ENCODE data around the gene DCUN1D5. TPM values are rescaled to one million over a fixed set of nuclear protein-coding genes. Genes with fewer than 3 reads are reported as not detected.

Gene DCUN1D5
- total and polyA plus RNA-seq, 2 of the 13 experiments (the other 11 are each of a cell fraction or from before 2014, with no cell fraction given), result 32.9 to 46.7 TPM

GRCh38 chr11:103108933-103109817 is 17.2 kb upstream of the DCUN1D5 start, which contains the start of gene DYNC2H1 (continued):
- TF ChIP-seq NR3C1 (CRISPR knock-in tag; IDR thresholded peaks at IDR 0.05) (no peak), POLR2AphosphoS2 (IDR thresholded peaks at IDR 0.05; ENCODE audit: low read depth, low read length) (no peak), MAFG (CRISPR knock-in tag; IDR thresholded peaks at IDR 0.05) (no peak), TAF15 (IDR thresholded peaks at IDR 0.05; ENCODE audit: low read depth, low read length, poor library complexity, severe bottlenecking) (no peak), ZSCAN9 (CRISPR knock-in tag; IDR thresholded peaks at IDR 0.05; ENCODE audit: borderline replicate concordance) (peak; percentile 55; the same call in 1 of the 2 replicates), SP5 (CRISPR knock-in tag; IDR thresholded peaks at IDR 0.05; ENCODE audit: borderline replicate concordance, low read depth) (no peak), ARHGAP35 (CRISPR knock-in tag; IDR thresholded peaks at IDR 0.05; ENCODE audit: borderline replicate concordance) (no peak; the same call in 1 of the 2 replicates), ZNF496 (CRISPR knock-in tag; IDR thresholded peaks at IDR 0.05; ENCODE audit: insufficient replicate concordance) (no peak), ZNF557 (CRISPR knock-in tag; IDR thresholded peaks at IDR 0.05) (no peak), GATA4 (IDR thresholded peaks at IDR 0.05; ENCODE audit: borderline replicate concordance, low read depth) (no peak), HOXA9 (CRISPR knock-in tag; IDR thresholded peaks at IDR 0.05; ENCODE audit: borderline replicate concordance) (no peak), ZBTB2 (CRISPR knock-in tag; IDR thresholded peaks at IDR 0.05; ENCODE audit: low read depth) (no peak), SOX13 (IDR thresholded peaks at IDR 0.05) (no peak), SOX13 (CRISPR knock-in tag; conservative IDR thresholded peaks at IDR 0.05 in 1 of 2, IDR thresholded peaks at IDR 0.05 in 1 of 2) (0 out of 4 replicates have a peak, but pooled peaks of 1 of the 2 experiments have one; percentile 13), PHB2 (IDR thresholded peaks at IDR 0.05; ENCODE audit: partially characterized antibody) (no peak), SNRNP70 (IDR thresholded peaks at IDR 0.05; ENCODE audit: low read depth, low read length) (no peak), PRDM4 (CRISPR knock-in tag; IDR thresholded peaks at IDR 0.05; ENCODE audit: borderline replicate concordance) (no peak), ZNF446 (CRISPR knock-in tag; IDR thresholded peaks at IDR 0.05) (no peak), ZNF20 (CRISPR knock-in tag; IDR thresholded peaks at IDR 0.05) (no peak), FOXP4 (CRISPR knock-in tag; IDR thresholded peaks at IDR 0.05) (no peak), ATF5 (CRISPR knock-in tag; IDR thresholded peaks at IDR 0.05; ENCODE audit: low read depth) (no peak), ZNF746 (CRISPR knock-in tag; IDR thresholded peaks at IDR 0.05) (no peak), RELA (CRISPR knock-in tag; IDR thresholded peaks at IDR 0.05) (no peak)
